Neural progenitor cell (in vitro differentiated cells): ENCODE results near the gene BSND. TPM values are rescaled to one million over a fixed set of nuclear protein-coding genes. Genes with fewer than 3 reads are reported as not detected.
A peak's percentile ranks its signal among the peaks of the same experiment; 100 is the strongest.

Experiments
- DNase-seq: peaks from one replicate; pipeline ENCODE4 v3.0.0-alpha.2; 2016; ENCODE audit warnings: low spot score
- H2AFZ ChIP-seq: fragments of 200-600 bp; sonication (generic); replicated peaks from 2 replicates; pipeline ENCODE4 v1.6.1; 2016; ENCODE audit warnings: antibody characterized with exemption
- H3F3A ChIP-seq: fragments of 200-600 bp; sonication (generic); 2 replicates; pipeline ENCODE4 v1.6.1; 2016; ENCODE audit warnings: antibody characterized with exemption, low read depth
- H3K27ac ChIP-seq: fragments of 200-600 bp; sonication (generic); 2 replicates; pipeline ENCODE4 v1.5.1; 2016; ENCODE audit warnings: mild to moderate bottlenecking
- H3K27me3 ChIP-seq: fragments of 200-600 bp; sonication (generic); 2 replicates; pipeline ENCODE4 v1.6.1; 2016; ENCODE audit warnings: mild to moderate bottlenecking, moderate library complexity
- H3K36me3 ChIP-seq: fragments of 200-600 bp; sonication (generic); 2 replicates; pipeline ENCODE4 v1.5.1; 2016
- H3K4me1 ChIP-seq: fragments of 200-600 bp; sonication (generic); 2 replicates; pipeline ENCODE4 v1.6.1; 2016; ENCODE audit warnings: mixed run types
- H3K4me2 ChIP-seq: fragments of 200-600 bp; sonication (generic); 2 replicates; pipeline ENCODE4 v1.6.1; 2016
- H3K4me3 ChIP-seq: fragments of 200-600 bp; sonication (generic); 2 replicates; pipeline ENCODE4 v1.5.1; 2016
- H3K79me2 ChIP-seq: fragments of 200-600 bp; sonication (generic); 2 replicates; pipeline ENCODE4 v1.6.1; 2016; ENCODE audit warnings: low read depth
- H3K9ac ChIP-seq: fragments of 200-600 bp; sonication (generic); 2 replicates; pipeline ENCODE4 v1.6.1; 2016
- H3K9me3 ChIP-seq: fragments of 200-600 bp; sonication (generic); 2 replicates; pipeline ENCODE4 v1.5.1; 2016; ENCODE audit warnings: low read depth
- H4K20me1 ChIP-seq: fragments of 200-600 bp; sonication (generic); 2 replicates; pipeline ENCODE4 v1.6.1; 2016; ENCODE audit warnings: low read depth
- H3K27ac Mint-ChIP-seq: 3 replicates; pipeline ENCODE4 v1.8.0; 2021; ENCODE audit warnings: mixed read lengths
- H3K27me3 Mint-ChIP-seq: 2 replicates; pipeline ENCODE4 v1.8.0; 2022; ENCODE audit warnings: low read depth, mild to moderate bottlenecking, inconsistent platforms, moderate library complexity, mixed read lengths; ENCODE audit not compliant: insufficient read depth
- H3K36me3 Mint-ChIP-seq: 3 replicates; pipeline ENCODE4 v1.8.0; 2021; ENCODE audit warnings: mixed read lengths
- H3K4me1 Mint-ChIP-seq: 3 replicates; pipeline ENCODE4 v1.8.0; 2021; ENCODE audit warnings: mixed read lengths
- H3K4me3 Mint-ChIP-seq: 3 replicates; pipeline ENCODE4 v1.8.0; 2021; ENCODE audit warnings: mild to moderate bottlenecking, moderate library complexity, mixed read lengths
- H3K9me3 Mint-ChIP-seq: 3 replicates; pipeline ENCODE4 v1.8.0; 2020; ENCODE audit warnings: mixed read lengths
- CTCF ChIP-seq: fragments of 200-600 bp; sonication (generic); IDR thresholded peaks from 2 replicates; pipeline ENCODE4 v1.5.1; 2017; ENCODE audit warnings: antibody characterized with exemption, mild to moderate bottlenecking
- EZH2 ChIP-seq: fragments of 200-600 bp; sonication (generic); IDR thresholded peaks from 2 replicates; pipeline ENCODE4 v1.6.1; 2017; ENCODE audit warnings: antibody characterized with exemption, mild to moderate bottlenecking, moderate library complexity
- EZH2phosphoT487 ChIP-seq: fragments of 200-600 bp; sonication (generic); IDR thresholded peaks from 2 replicates; pipeline ENCODE4 v1.6.1; 2017; ENCODE audit warnings: antibody characterized with exemption
- total RNA-seq: library from RNA; depleted of rRNA; stranded (reverse); fragments of >200 nt; gene quantifications from 2 replicates; pipeline ENCODE4 v1.2.3, GENCODE V29; 2015; ENCODE audit warnings: low replicate concordance

The BSND gene
- total RNA-seq, 1 donor from 2014 or later = not detected

- DNase-seq = no peak
- Mint-ChIP-seq H3K27ac (no peak overlapping the region), H3K4me3 (no peak overlapping the region), H3K9me3 (no peaks in the 10 kb centered on the region), H3K4me1 (peaks cover 27% of the 10 kb centered on the region), H3K27me3 (peaks cover 34% of the 10 kb centered on the region), H3K36me3 (no peaks in the 10 kb centered on the region)
- no peak overlapping the region for H3K4me2 ChIP-seq
- H3F3A ChIP-seq = no peaks in the 10 kb centered on the region
- peaks cover 14% of the 10 kb centered on the region for H3K79me2 ChIP-seq
- TF ChIP-seq EZH2 (no peak), EZH2phosphoT487 (no peak), CTCF (no peak)
- no peak overlapping the region for H3K9ac ChIP-seq
- peaks cover under 1% of the 10 kb centered on the region for H3K4me1 ChIP-seq
- H3K9me3 ChIP-seq = no peaks in the 10 kb centered on the region
- H2AFZ ChIP-seq = no peak overlapping the region
- H3K4me3 ChIP-seq = no peak overlapping the region
- H3K27me3 ChIP-seq = peaks cover 18% of the 10 kb centered on the region
- peaks cover 14% of the 10 kb centered on the region for H4K20me1 ChIP-seq
- H3K36me3 ChIP-seq = no peaks in the 10 kb centered on the region
- H3K27ac ChIP-seq = no peak overlapping the region
These were observed 46.7 kb downstream of the BSND start for GRCh38 chr1:55045430-55045829.

GRCh38 chr1:55046871-55047270 is 48.1 kb downstream of the BSND start:
- Histone ChIP-seq H3K9me3 (no peaks in the 10 kb centered on the region), H3K4me3 (no peak overlapping the region), H3K4me2 (no peak overlapping the region), H2AFZ (no peak overlapping the region), H3K9ac (no peak overlapping the region), H3K36me3 (no peaks in the 10 kb centered on the region), H3K27ac (no peak overlapping the region), H3K79me2 (peaks cover 7% of the 10 kb centered on the region), H3K4me1 (no peaks in the 10 kb centered on the region), H4K20me1 (peaks cover 5% of the 10 kb centered on the region), H3F3A (no peaks in the 10 kb centered on the region), H3K27me3 (peaks cover 3% of the 10 kb centered on the region)
- no peaks in the 10 kb centered on the region for H3K9me3 Mint-ChIP-seq
- peak overlapping the region; percentile 41 for H3K27ac Mint-ChIP-seq
- TF ChIP-seq EZH2 = no peak
- TF ChIP-seq CTCF = no peak
- no peak for TF ChIP-seq EZH2phosphoT487
- no peak for DNase-seq
- H3K4me1 Mint-ChIP-seq = peaks cover 30% of the 10 kb centered on the region
- peaks cover 23% of the 10 kb centered on the region for H3K27me3 Mint-ChIP-seq
- no peak overlapping the region for H3K4me3 Mint-ChIP-seq
- no peaks in the 10 kb centered on the region for H3K36me3 Mint-ChIP-seq

GRCh38 chr1:55047611-55048010 is 48.9 kb downstream of the BSND start:
- H3K27ac Mint-ChIP-seq = no peak overlapping the region
- no peak overlapping the region for H3K9ac ChIP-seq
- H2AFZ ChIP-seq = no peak overlapping the region
- H3K79me2 ChIP-seq = no peaks in the 10 kb centered on the region
- no peaks in the 10 kb centered on the region for H3K9me3 ChIP-seq
- no peaks in the 10 kb centered on the region for H3K4me1 ChIP-seq
- no peaks in the 10 kb centered on the region for H3K9me3 Mint-ChIP-seq
- H3K27me3 ChIP-seq = no peaks in the 10 kb centered on the region
- H3K4me2 ChIP-seq = no peak overlapping the region
- DNase-seq = no peak
- no peaks in the 10 kb centered on the region for H3K36me3 ChIP-seq
- H4K20me1 ChIP-seq = no peaks in the 10 kb centered on the region
- H3K27ac ChIP-seq = no peak overlapping the region
- TF ChIP-seq CTCF (no peak), EZH2phosphoT487 (no peak), EZH2 (no peak)
- H3K4me1 Mint-ChIP-seq = peaks cover 30% of the 10 kb centered on the region
- no peak overlapping the region for H3K4me3 ChIP-seq
- H3K27me3 Mint-ChIP-seq = peaks cover 16% of the 10 kb centered on the region
- no peaks in the 10 kb centered on the region for H3K36me3 Mint-ChIP-seq
- no peaks in the 10 kb centered on the region for H3F3A ChIP-seq
- H3K4me3 Mint-ChIP-seq = no peak overlapping the region
